ENCODE measurements around the gene FUT3. TPM values are rescaled to one million over a fixed set of nuclear protein-coding genes. Genes with fewer than 3 reads are reported as not detected.
A peak's percentile ranks its signal among the peaks of the same experiment; 100 is the strongest.

Gene FUT3
- total RNA-seq, 1 experiment from 2014 or later = 2.6 TPM

DNA sequence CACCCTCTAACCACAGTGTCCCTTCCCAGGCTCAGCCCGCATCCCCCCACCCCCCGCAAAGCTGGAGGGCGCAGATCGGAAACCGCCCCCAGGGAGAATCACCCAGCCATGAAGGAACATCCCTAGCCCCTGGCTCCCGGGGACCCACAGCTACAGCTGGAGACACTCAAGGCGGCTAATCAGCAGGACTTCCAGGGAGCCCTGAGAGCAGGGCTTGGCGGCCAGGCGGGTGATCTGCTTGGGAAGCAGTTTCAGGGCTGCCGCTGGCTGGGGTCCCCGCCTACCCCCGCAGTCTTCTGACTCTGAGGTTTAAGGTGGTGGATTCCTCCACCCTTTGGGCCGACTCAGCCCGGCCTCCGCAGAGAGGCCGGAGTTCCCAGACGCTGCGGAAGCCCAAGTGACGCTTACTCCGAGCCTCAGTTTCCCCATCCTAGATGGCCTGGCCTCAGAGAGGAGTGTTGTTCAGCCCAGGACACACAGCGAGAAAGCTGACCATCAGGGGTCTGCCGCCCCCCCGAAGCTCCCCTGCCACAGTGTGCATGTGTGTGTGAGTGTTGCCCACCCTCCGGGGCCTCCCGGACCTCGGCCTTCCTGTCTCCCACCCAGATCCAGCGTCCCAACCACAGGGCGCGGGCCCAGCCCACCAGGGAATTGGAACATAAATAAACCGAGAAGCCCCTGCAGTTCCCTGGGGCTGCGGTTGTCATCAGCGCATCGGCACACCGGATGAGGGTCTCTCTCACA lies 21.5 kb downstream of the FUT3 start:
- Histone ChIP-seq H3K9ac (ENCODE audit: low read length) (peak overlapping the region; percentile 96), H3K27ac (ENCODE audit: low read depth, low read length) (peak overlapping the region; percentile 92; the same call in 1 of the 2 replicates), H4K20me1 (ENCODE audit: insufficient read depth) (no peaks in the 10 kb centered on the region), H3K27me3 (ENCODE audit: insufficient read depth, low read length) (no peaks in the 10 kb centered on the region), H3K4me1 (ENCODE audit: control insufficient read depth in 1 of 2, insufficient read depth in 2 of 2, low read length in 2 of 2) (peaks cover 15 to 35% of the 10 kb centered on the region in 2 experiments), H3K79me2 (ENCODE audit: insufficient read depth, low read length) (no peaks in the 10 kb centered on the region), H3K4me2 (ENCODE audit: low read length) (peak overlapping the region; percentile 96), H2AFZ (ENCODE audit: low read depth, low read length, poor library complexity, severe bottlenecking) (no peak overlapping the region), H3K36me3 (ENCODE audit: control insufficient read depth in 1 of 2, insufficient read depth in 2 of 2, low read length in 2 of 2) (no peaks in the 10 kb centered on the region), H3K9me2 (ENCODE audit: insufficient read depth) (no peaks in the 10 kb centered on the region), H3K9me3 (ENCODE audit: control insufficient read depth in 1 of 2, insufficient read depth in 1 of 2, low read depth in 1 of 2, low read length in 2 of 2) (no peaks in the 10 kb centered on the region), H3K4me3 (replicated peaks in 1 of 2; ENCODE audit: low read depth in 1 of 2, low read length in 2 of 2) (peak overlapping the region; percentile 83 to 97)
- intact Hi-C loops (cut with micrococcal nuclease) = loop anchor here (2.0 kb wide), 1 partner anchor 63 kb away; no protein-coding TSS in a partner anchor
- ATAC-seq (no peak), DNase-seq (ENCODE audit: low read depth, low spot score) (no peak)
- ChIA-PET POLR2A (interaction anchor here (1.8 to 2.9 kb wide), 6 partner anchors 11 to 113 kb away, joined by 4 to 34 read pairs (median 18); partner anchors contain the start of genes DUS3L, FUT3, FUT6 and NDUFA11), RAD21 (ENCODE audit: low non-redundant PET in 1 of 2, low total read pairs in 2 of 2, uncharacterized antibody in 2 of 2, unreplicated experiment in 2 of 2) (no interaction called here), CTCF (interaction anchor here (3.6 kb wide), 1 partner anchor 26 kb away, joined by 49 read pairs; the partner anchor contains the start of gene NRTN)
- no TSS peak for BruUV-seq (replicated peaks)
- TF ChIP-seq EGR1 (IDR thresholded peaks at IDR 0.05; ENCODE audit: low read depth) (no peak), EZH2 (IDR thresholded peaks at IDR 0.05) (no peak), TCF7L2 (IDR thresholded peaks at IDR 0.05; ENCODE audit: borderline replicate concordance, extremely low read depth, insufficient read depth, insufficient read length) (no peak), ZNF274 (IDR thresholded peaks at IDR 0.05; ENCODE audit: low read depth, low read length) (no peak), RAD21 (IDR thresholded peaks at IDR 0.05; ENCODE audit: low read depth) (no peak), SIN3A (IDR thresholded peaks at IDR 0.05; ENCODE audit: low read depth) (no peak), JUND (IDR thresholded peaks at IDR 0.05) (no peak), SP1 (IDR thresholded peaks at IDR 0.05; ENCODE audit: low read depth) (no peak), CBX3 (IDR thresholded peaks at IDR 0.05; ENCODE audit: low read depth) (no peak), POLR2A (IDR thresholded peaks at IDR 0.05; ENCODE audit: borderline replicate concordance, extremely low read depth, insufficient read depth, insufficient read length) (no peak), ZFX (IDR thresholded peaks at IDR 0.05) (no peak), EZH2phosphoT487 (IDR thresholded peaks at IDR 0.05; ENCODE audit: borderline replicate concordance) (no peak)
- TF ChIP-seq, protein P1, sequence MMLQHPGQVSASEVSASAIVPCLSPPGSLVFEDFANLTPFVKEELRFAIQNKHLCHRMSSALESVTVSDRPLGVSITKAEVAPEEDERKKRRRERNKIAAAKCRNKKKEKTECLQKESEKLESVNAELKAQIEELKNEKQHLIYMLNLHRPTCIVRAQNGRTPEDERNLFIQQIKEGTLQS (IDR thresholded peaks at IDR 0.05) = no peak
- TF ChIP-seq, protein P2, sequence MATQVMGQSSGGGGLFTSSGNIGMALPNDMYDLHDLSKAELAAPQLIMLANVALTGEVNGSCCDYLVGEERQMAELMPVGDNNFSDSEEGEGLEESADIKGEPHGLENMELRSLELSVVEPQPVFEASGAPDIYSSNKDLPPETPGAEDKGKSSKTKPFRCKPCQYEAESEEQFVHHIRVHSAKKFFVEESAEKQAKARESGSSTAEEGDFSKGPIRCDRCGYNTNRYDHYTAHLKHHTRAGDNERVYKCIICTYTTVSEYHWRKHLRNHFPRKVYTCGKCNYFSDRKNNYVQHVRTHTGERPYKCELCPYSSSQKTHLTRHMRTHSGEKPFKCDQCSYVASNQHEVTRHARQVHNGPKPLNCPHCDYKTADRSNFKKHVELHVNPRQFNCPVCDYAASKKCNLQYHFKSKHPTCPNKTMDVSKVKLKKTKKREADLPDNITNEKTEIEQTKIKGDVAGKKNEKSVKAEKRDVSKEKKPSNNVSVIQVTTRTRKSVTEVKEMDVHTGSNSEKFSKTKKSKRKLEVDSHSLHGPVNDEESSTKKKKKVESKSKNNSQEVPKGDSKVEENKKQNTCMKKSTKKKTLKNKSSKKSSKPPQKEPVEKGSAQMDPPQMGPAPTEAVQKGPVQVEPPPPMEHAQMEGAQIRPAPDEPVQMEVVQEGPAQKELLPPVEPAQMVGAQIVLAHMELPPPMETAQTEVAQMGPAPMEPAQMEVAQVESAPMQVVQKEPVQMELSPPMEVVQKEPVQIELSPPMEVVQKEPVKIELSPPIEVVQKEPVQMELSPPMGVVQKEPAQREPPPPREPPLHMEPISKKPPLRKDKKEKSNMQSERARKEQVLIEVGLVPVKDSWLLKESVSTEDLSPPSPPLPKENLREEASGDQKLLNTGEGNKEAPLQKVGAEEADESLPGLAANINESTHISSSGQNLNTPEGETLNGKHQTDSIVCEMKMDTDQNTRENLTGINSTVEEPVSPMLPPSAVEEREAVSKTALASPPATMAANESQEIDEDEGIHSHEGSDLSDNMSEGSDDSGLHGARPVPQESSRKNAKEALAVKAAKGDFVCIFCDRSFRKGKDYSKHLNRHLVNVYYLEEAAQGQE (IDR thresholded peaks at IDR 0.05; ENCODE audit: low read depth) = no peak

Measured in HCT116 (cell line).